H1 (cell line): Measurements from ENCODE around the gene CACNA1F. TPM values are rescaled to one million over a fixed set of nuclear protein-coding genes. Genes with fewer than 3 reads are reported as not detected.

Experiments
- CTCF ChIA-PET: fragments of 300-600 bp; sonication (Branson Sonifier 250); formaldehyde crosslinking; loops from one replicate; lab custom pipeline; 2021; ENCODE audit not compliant: partially characterized antibody; lab: Charles Lee
- POLR2A ChIA-PET: fragments of 300-600 bp; sonication (Branson Sonifier 250); formaldehyde crosslinking; loops from one replicate; lab custom pipeline; 2021; ENCODE audit warnings: inconsistent platforms; ENCODE audit not compliant: partially characterized antibody; lab: Charles Lee
- DNase-seq, 2 experiments: peaks; one replicate each; pipeline versions ENCODE4 v3.0.0 to v3.0.0-alpha.2; 2010 to 2022; ENCODE audit warnings: low spot score in 2 of 2, low read depth in 1 of 2, mixed read lengths in 1 of 2
- FAIRE-seq: peaks from 2 replicates; lab custom pipeline; 2011; peaks lifted over from hg19 to GRCh38; lab: Jason Lieb, UNC
- H2AFZ ChIP-seq: 2 replicates; pipeline ENCODE4 v1.8.1; 2012; ENCODE audit warnings: low read length, inconsistent platforms
- H2AK5ac ChIP-seq: 2 replicates; pipeline ENCODE4 v1.6.1; 2013; ENCODE audit warnings: low read depth, low read length
- H2BK120ac ChIP-seq: replicated peaks from 2 replicates; pipeline ENCODE3; 2013; ENCODE audit warnings: low read depth, low read length, inconsistent platforms
- H2BK12ac ChIP-seq: 2 replicates; pipeline ENCODE4 v1.6.1; 2013; ENCODE audit warnings: low read depth, low read length
- H2BK15ac ChIP-seq: 2 replicates; pipeline ENCODE4 v1.6.1; 2013; ENCODE audit warnings: low read length
- H2BK20ac ChIP-seq: 2 replicates; pipeline ENCODE4 v1.6.1; 2013; ENCODE audit warnings: low read length
- H2BK5ac ChIP-seq: 2 replicates; pipeline ENCODE4 v1.6.1; 2013; ENCODE audit warnings: low read depth, low read length
- H3K14ac ChIP-seq: 2 replicates; pipeline ENCODE4 v1.6.1; 2013; ENCODE audit warnings: inconsistent platforms; ENCODE audit not compliant: insufficient read length
- H3K18ac ChIP-seq: 2 replicates; pipeline ENCODE4 v1.6.1; 2013; ENCODE audit warnings: low read length; ENCODE audit errors: extremely low read depth
- H3K23ac ChIP-seq: 2 replicates; pipeline ENCODE4 v1.6.1; 2013; ENCODE audit warnings: inconsistent platforms; ENCODE audit not compliant: insufficient read length
- H3K23me2 ChIP-seq: 2 replicates; pipeline ENCODE4 v1.6.1; 2013; ENCODE audit warnings: low read depth, low read length
- H3K27ac ChIP-seq: 2 replicates; pipeline ENCODE4 v1.6.1; 2011; ENCODE audit warnings: low read depth, low read length, inconsistent platforms
- H3K27me3 ChIP-seq, 4 experiments: replicated peaks in 1 of 4; 1 replicate in 1 of 4; 2 replicates in 3 of 4; pipeline versions ENCODE4 v1.6.1 to v1.8.1; 2011 to 2013; ENCODE audit warnings: low read length in 3 of 4, mild to moderate bottlenecking in 3 of 4, inconsistent platforms in 2 of 4, mixed read lengths in 2 of 4, moderate library complexity in 1 of 4; ENCODE audit not compliant: control insufficient read depth in 3 of 4, insufficient read depth in 3 of 4; ENCODE audit errors: extremely low read depth in 1 of 4
- H3K36me3 ChIP-seq, 4 experiments: 2 replicates each; pipeline versions ENCODE4 v1.6.1 to v1.8.1; 2011 to 2013; ENCODE audit warnings: mild to moderate bottlenecking in 4 of 4, low read length in 3 of 4, moderate library complexity in 2 of 4, control low read depth in 1 of 4, inconsistent platforms in 1 of 4; ENCODE audit not compliant: insufficient read depth in 4 of 4, control insufficient read depth in 2 of 4
- H3K4ac ChIP-seq: replicated peaks from 2 replicates; pipeline ENCODE3; 2013; ENCODE audit warnings: low read length, low read depth, mixed read lengths, inconsistent platforms; ENCODE audit not compliant: insufficient read length
- H3K4me1 ChIP-seq, 4 experiments: replicated peaks in 1 of 4; 1 replicate in 1 of 4; 2 replicates in 3 of 4; pipeline versions ENCODE4 v1.6.1 to v1.8.1; 2011 to 2013; ENCODE audit warnings: low read length in 3 of 4, inconsistent platforms in 2 of 4, mixed read lengths in 1 of 4; ENCODE audit not compliant: insufficient read depth in 4 of 4, control insufficient read depth in 3 of 4
- H3K4me2 ChIP-seq, 2 experiments: 2 replicates each; pipeline versions ENCODE4 v1.6.1 to v1.8.1; 2011 to 2013; ENCODE audit warnings: low read depth in 2 of 2, low read length in 2 of 2, control low read depth in 1 of 2, inconsistent platforms in 1 of 2, mild to moderate bottlenecking in 1 of 2; ENCODE audit not compliant: insufficient read depth in 1 of 2
- H3K4me3 ChIP-seq, 4 experiments: fragments of 200-600, 300-600 bp in 1 of 4; sonication (generic), shearing (Covaris generic), sonication (Bioruptor Twin) in 1 of 4; 2 replicates each; pipeline versions ENCODE4 v1.5.1 to v1.8.1; 2011 to 2016; ENCODE audit warnings: low read length in 4 of 4, low read depth in 3 of 4, control low read depth in 2 of 4, inconsistent platforms in 2 of 4, mild to moderate bottlenecking in 2 of 4, mixed read lengths in 1 of 4, moderate library complexity in 1 of 4; ENCODE audit not compliant: insufficient read depth in 2 of 4; ENCODE audit errors: extremely low read depth in 1 of 4
- H3K56ac ChIP-seq: replicated peaks from 2 replicates; pipeline ENCODE3; 2013; ENCODE audit warnings: low read depth, mild to moderate bottlenecking, mixed read lengths, low read length, inconsistent platforms; ENCODE audit not compliant: insufficient read length
- H3K79me1 ChIP-seq: 2 replicates; pipeline ENCODE4 v1.6.1; 2013; ENCODE audit warnings: low read depth, low read length, control low read depth
- H3K79me2 ChIP-seq, 2 experiments: 2 replicates each; pipeline versions ENCODE4 v1.6.1 to v1.8.1; 2012 to 2013; ENCODE audit warnings: low read length in 2 of 2, mild to moderate bottlenecking in 2 of 2, inconsistent platforms in 1 of 2; ENCODE audit not compliant: insufficient read depth in 2 of 2, control insufficient read depth in 1 of 2
- H3K9ac ChIP-seq, 4 experiments: replicated peaks in 1 of 4; 1 replicate in 1 of 4; 2 replicates in 3 of 4; pipeline versions ENCODE4 v1.6.1 to v1.8.1; 2011 to 2013; ENCODE audit warnings: low read depth in 3 of 4, low read length in 3 of 4, control low read depth in 2 of 4, mild to moderate bottlenecking in 2 of 4, moderate library complexity in 2 of 4, inconsistent platforms in 1 of 4; ENCODE audit errors: extremely low read depth in 1 of 4
- H3K9me3 ChIP-seq, 2 experiments: 2 replicates each; pipeline versions ENCODE4 v1.6.1 to v1.8.1; 2012 to 2013; ENCODE audit warnings: mild to moderate bottlenecking in 2 of 2, moderate library complexity in 2 of 2, control low read depth in 1 of 2, inconsistent platforms in 1 of 2, low read depth in 1 of 2, low read length in 1 of 2, mixed read lengths in 1 of 2; ENCODE audit not compliant: insufficient read depth in 2 of 2
- H4K20me1 ChIP-seq, 2 experiments: replicated peaks in 1 of 2; 2 replicates each; pipeline versions ENCODE3 to v1.8.1; 2011 to 2013; ENCODE audit warnings: inconsistent platforms in 2 of 2, low read length in 2 of 2, mild to moderate bottlenecking in 1 of 2; ENCODE audit not compliant: insufficient read depth in 2 of 2, control insufficient read depth in 1 of 2
- H4K5ac ChIP-seq: 2 replicates; pipeline ENCODE4 v1.6.1; 2013; ENCODE audit warnings: low read length, low read depth, mixed read lengths, inconsistent platforms; ENCODE audit not compliant: insufficient read length
- H4K8ac ChIP-seq: 2 replicates; pipeline ENCODE4 v1.8.0; 2013; ENCODE audit warnings: mild to moderate bottlenecking, moderate library complexity, low read length, inconsistent platforms; ENCODE audit not compliant: insufficient read depth; ENCODE audit errors: extremely low read depth
- H4K91ac ChIP-seq: replicated peaks from 2 replicates; pipeline ENCODE3; 2013; ENCODE audit warnings: low read length, mixed read lengths, inconsistent platforms; ENCODE audit not compliant: insufficient read length
- ASH2L ChIP-seq: fragments of 200-600, 300-600 bp; sonication (generic); IDR thresholded peaks from one replicate; pipeline ENCODE4 v1.7.1; 2017; ENCODE audit warnings: low read length
- CBX5 ChIP-seq: fragments of 300-800, 300-1000 bp; sonication (generic); IDR thresholded peaks from 2 replicates; pipeline ENCODE4 v1.7.1; 2016; ENCODE audit warnings: antibody characterized with exemption, low read length, low read depth
- CBX8 ChIP-seq: fragments of 300-800, 300-1000 bp; sonication (generic); IDR thresholded peaks from 2 replicates; pipeline ENCODE4 v1.7.1; 2016; ENCODE audit warnings: low read depth, low read length, borderline replicate concordance
- CTCF ChIP-seq, 3 experiments: IDR thresholded peaks; 1 replicate in 2 of 3; 2 replicates in 1 of 3; pipeline versions ENCODE4 v1.5.1 to v1.6.1; 2011; ENCODE audit warnings: low read length in 3 of 3, mild to moderate bottlenecking in 3 of 3, inconsistent platforms in 2 of 3, low read depth in 1 of 3, moderate library complexity in 1 of 3; ENCODE audit not compliant: insufficient read depth in 1 of 3; ENCODE audit errors: control extremely low read depth in 1 of 3
- EZH2 ChIP-seq: fragments of 200-600 bp; sonication (generic); IDR thresholded peaks from 2 replicates; pipeline ENCODE4 v1.7.1; 2012; ENCODE audit warnings: low read depth, mild to moderate bottlenecking, moderate library complexity, low read length, inconsistent platforms; ENCODE audit not compliant: severe bottlenecking
- GABPA ChIP-seq: IDR thresholded peaks from 2 replicates; pipeline ENCODE4 v1.6.1; 2011; ENCODE audit warnings: mild to moderate bottlenecking, low read length, moderate library complexity, borderline replicate concordance; ENCODE audit not compliant: insufficient read depth
- POU5F1 ChIP-seq: IDR thresholded peaks from 2 replicates; pipeline ENCODE4 v1.6.1; 2011; ENCODE audit warnings: low read depth, mild to moderate bottlenecking, low read length, moderate library complexity
- RBBP5 ChIP-seq: IDR thresholded peaks from 2 replicates; pipeline ENCODE4 v1.7.1; 2012; ENCODE audit warnings: low read depth, mild to moderate bottlenecking, inconsistent platforms, low read length, moderate library complexity, borderline replicate concordance
- RXRA ChIP-seq: IDR thresholded peaks from 2 replicates; pipeline ENCODE4 v1.6.1; 2011; ENCODE audit warnings: low read depth, mild to moderate bottlenecking, low read length, moderate library complexity; ENCODE audit not compliant: insufficient read depth
- SP2 ChIP-seq: IDR thresholded peaks from 2 replicates; pipeline ENCODE4 v1.6.1; 2012; ENCODE audit warnings: mild to moderate bottlenecking, low read length, inconsistent platforms
- WGBS, 2 experiments: shearing (Covaris generic) in 1 of 2; methylation state at CpG; one replicate each; pipeline versions ENCODE4 v1.1.6 to v1.1.7; 2013 to 2015; ENCODE audit warnings: low lambda C conversion rate in 2 of 2, mixed read lengths in 2 of 2, inconsistent platforms in 1 of 2, low coverage in 1 of 2, missing lambda C conversion rate in 1 of 2; ENCODE audit not compliant: insufficient replicate concordance in 2 of 2, insufficient coverage in 1 of 2, insufficient read length in 1 of 2; ENCODE audit errors: extremely low coverage in 1 of 2, missing lambda C conversion rate in 1 of 2; 5-methylcytosine and 5-hydroxymethylcytosine counted together
- polyA plus RNA-seq, 7 experiments: library from polyadenylated mRNA; depleted of rRNA in 3 of 7; stranded (reverse) in 5 of 7; unstranded in 2 of 7; fragments of >200 nt in 5 of 7; fragments of 200-250 nt in 2 of 7; gene quantifications; 1 replicate in 5 of 7; 2 replicates in 1 of 7; 4 replicates in 1 of 7; pipeline versions ENCODE4 v1.2.1 to v1.2.3, GENCODE V29; 2011 to 2013; ENCODE audit warnings: missing spikeins in 2 of 7, mixed read lengths in 2 of 7
- total RNA-seq: library from RNA; stranded (reverse); fragmentation: NEBNext Ultra II Directional; extraction: Animal tissue kit (Norgen Biotek cat#: 25700); gene quantifications from 2 replicates; pipeline ENCODE4 v1.2.1, GENCODE V29; 2021

CACNA1F gene
- total and polyA plus RNA-seq, 2 of the 8 experiments (the other 6 are each of a cell fraction or from before 2014, with no cell fraction given), result 0.59 to 0.84 TPM

- Histone ChIP-seq H3K79me1 (no peaks in the 10 kb centered on the region), H3K56ac (no peak overlapping the region), H3K9me3 (no peaks in the 10 kb centered on the region), H3K9ac (no peak overlapping the region), H4K20me1 (no peaks in the 10 kb centered on the region), H2BK5ac (no peak overlapping the region), H4K8ac (no peak overlapping the region), H3K27ac (no peak overlapping the region), H2AK5ac (no peak overlapping the region), H3K4me3 (peak overlapping the region in 1 of 4 experiments; percentile 63; a peak in 1 of 8 replicates), H3K4ac (peak overlapping the region; percentile 53), H3K36me3 (no peaks in the 10 kb centered on the region), H3K4me2 (peak overlapping the region; percentile 71 to 86), H4K91ac (no peak overlapping the region), H2BK120ac (no peak overlapping the region), H2BK15ac (no peak overlapping the region), H3K79me2 (no peaks in the 10 kb centered on the region), H3K23ac (no peak overlapping the region), H4K5ac (no peak overlapping the region), H3K18ac (no peak overlapping the region), H3K23me2 (peaks cover 9% of the 10 kb centered on the region; the same call in 1 of the 2 replicates), H3K27me3 (no peaks in the 10 kb centered on the region), H2BK12ac (no peak overlapping the region), H2AFZ (no peak overlapping the region), H3K4me1 (peaks cover 0 to 7% (median 3%) of the 10 kb centered on the region in 4 experiments; a peak in 2 of 7 replicates), H3K14ac (no peak overlapping the region), H2BK20ac (no peak overlapping the region)
- FAIRE-seq (no peak), DNase-seq (no peak)
- ChIA-PET POLR2A (no interaction called here), CTCF (interaction anchor here (0.6 to 0.8 kb wide), 2 partner anchors 37 to 125 kb away, joined by 3 read pairs; no protein-coding TSS in a partner anchor)
- WGBS, 2 experiments, result 91% methylated on average over 8 of the region's 10 CpGs; no CpG with 5 or more reads in 1 of the 2 experiments
- TF ChIP-seq EZH2 (no peak), POU5F1 (no peak), RBBP5 (no peak), SP2 (no peak), RXRA (no peak), CTCF (IDR thresholded peaks at IDR 0.05; ENCODE audit: control extremely low read depth in 1 of 3, insufficient read depth in 1 of 3, low read depth in 1 of 3, low read length in 3 of 3) (no peak), CBX8 (no peak), CBX5 (no peak), GABPA (no peak), ASH2L (no peak)
These were observed 1.7 kb downstream of the CACNA1F start for GRCh38 chrX:49231333-49232000.
